GM12864 (cell line): ENCODE results near the gene CDH13.

Source experiments
- DNase-seq: peaks from one replicate; pipeline ENCODE4 v3.0.0-alpha.2; 2011; ENCODE audit warnings: low read depth
- H3K4me3 ChIP-seq: 2 replicates; pipeline ENCODE4 v1.5.1; 2011; ENCODE audit warnings: mild to moderate bottlenecking, low read depth, low read length, control low read depth
- CTCF ChIP-seq: IDR thresholded peaks from 2 replicates; pipeline ENCODE4 v1.5.1; 2011; ENCODE audit warnings: low read depth, mild to moderate bottlenecking, moderate library complexity, low read length, control low read depth, inconsistent platforms; ENCODE audit errors: missing control alignments

The CDH13 gene

GRCh38 chr16:82995286-82995923 is 368.6 kb downstream of the CDH13 start:
- H3K4me3 ChIP-seq = no peak overlapping the region
- no peak for DNase-seq
- no peak for TF ChIP-seq CTCF

- no peak overlapping the region for H3K4me3 ChIP-seq
- no peak for TF ChIP-seq CTCF
- no peak for DNase-seq
These were observed 369.2 kb downstream of the CDH13 start for GRCh38 chr16:82995924-82996441.

- no peak for DNase-seq
- no peak overlapping the region for H3K4me3 ChIP-seq
- TF ChIP-seq CTCF = no peak
These were observed 370.0 kb downstream of the CDH13 start for GRCh38 chr16:82996814-82997213.

GRCh38 chr16:82999711-83000110 is 372.9 kb downstream of the CDH13 start:
- H3K4me3 ChIP-seq = no peak overlapping the region
- TF ChIP-seq CTCF = no peak
- DNase-seq = no peak

- no peak for TF ChIP-seq CTCF
- DNase-seq = no peak
- no peak overlapping the region for H3K4me3 ChIP-seq
These were observed 375.9 kb downstream of the CDH13 start for GRCh38 chr16:83002351-83003334.

- DNase-seq = no peak
- no peak for TF ChIP-seq CTCF
- H3K4me3 ChIP-seq = no peak overlapping the region
These were observed 378.3 kb downstream of the CDH13 start for GRCh38 chr16:83004868-83005652.
